Subcutaneous adipose tissue (tissue), 4 donors: ENCODE results near the gene CORO6. TPM values are rescaled to one million over a fixed set of nuclear protein-coding genes. Genes with fewer than 3 reads are reported as not detected.

Source experiments
- CTCF ChIP-seq: fragments of 450-650 bp; IDR thresholded peaks from one replicate; pipeline ENCODE4 v1.5.1; 2016; ENCODE audit warnings: low read depth, mild to moderate bottlenecking, control low read depth, antibody characterized with exemption, moderate library complexity
- total RNA-seq, 4 donors: library from RNA; depleted of rRNA; stranded (reverse); fragments of >200 nt; gene quantifications; one replicate each; pipeline ENCODE4 v1.1.0, GENCODE V29; 2016

The CORO6 gene
- total RNA-seq, 4 donors from 2014 or later, result 9.3 to 39.6 (median 32.4) TPM

- no peak for TF ChIP-seq CTCF
Measured at GRCh38 chr17:29612404-29613280, 10.1 kb downstream of the CORO6 start.

GRCh38 chr17:29612094-29612403 lies 10.7 kb downstream of the CORO6 start:
- TF ChIP-seq CTCF, result no peak

- TF ChIP-seq CTCF, result no peak
Measured at GRCh38 chr17:29611351-29612093, 11.2 kb downstream of the CORO6 start.

- TF ChIP-seq CTCF, result no peak
Measured at GRCh38 chr17:29610395-29610794, 12.3 kb downstream of the CORO6 start.

- TF ChIP-seq CTCF, result no peak
Measured at GRCh38 chr17:29608986-29609385, 13.7 kb downstream of the CORO6 start.

- TF ChIP-seq CTCF, result no peak
Measured at GRCh38 chr17:29607557-29608195, 15.0 kb downstream of the CORO6 start.

GRCh38 chr17:29603109-29603674 lies 19.5 kb downstream of the CORO6 start:
- no peak for TF ChIP-seq CTCF
